OCI-LY7 (cell line): ENCODE measurements around the gene DNAH11.

Experiments used
- EZH2phosphoT487 ChIP-seq: fragments of 200-600 bp; sonication (generic); IDR thresholded peaks from 2 replicates; pipeline ENCODE4 v1.6.1; 2018; ENCODE audit warnings: low read depth, borderline replicate concordance, mild to moderate bottlenecking, mixed run types, antibody characterized with exemption, low read length, moderate library complexity, mixed read lengths
- TF ChIP-seq, protein P1 (sequence below): fragments of 200-600 bp; sonication (generic); conservative IDR thresholded peaks from 2 replicates; pipeline ENCODE4 v1.5.1; 2014; ENCODE audit warnings: mild to moderate bottlenecking, antibody characterized with exemption, low read length, moderate library complexity, mixed read lengths

DNA sequence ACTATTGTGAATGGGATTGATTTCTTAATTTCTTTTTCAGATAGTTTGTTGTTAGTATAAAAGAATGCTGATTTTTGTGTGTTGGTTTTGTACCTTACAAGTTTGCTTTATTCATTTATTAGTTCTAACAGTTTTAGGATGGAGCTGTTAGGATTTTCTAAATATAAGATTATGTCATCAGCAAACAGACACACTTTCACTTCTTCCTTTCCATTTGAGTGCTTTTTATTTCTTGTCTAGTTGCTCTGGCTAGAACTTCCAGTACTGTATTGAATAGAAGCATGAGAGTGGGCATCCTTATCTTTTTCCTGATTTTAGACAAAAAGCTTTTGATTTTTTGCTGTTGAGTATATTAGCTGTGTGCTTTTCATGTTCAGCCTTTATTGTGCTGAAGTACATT, 81.5 kb downstream of the DNAH11 start:
- TF ChIP-seq, protein P1, sequence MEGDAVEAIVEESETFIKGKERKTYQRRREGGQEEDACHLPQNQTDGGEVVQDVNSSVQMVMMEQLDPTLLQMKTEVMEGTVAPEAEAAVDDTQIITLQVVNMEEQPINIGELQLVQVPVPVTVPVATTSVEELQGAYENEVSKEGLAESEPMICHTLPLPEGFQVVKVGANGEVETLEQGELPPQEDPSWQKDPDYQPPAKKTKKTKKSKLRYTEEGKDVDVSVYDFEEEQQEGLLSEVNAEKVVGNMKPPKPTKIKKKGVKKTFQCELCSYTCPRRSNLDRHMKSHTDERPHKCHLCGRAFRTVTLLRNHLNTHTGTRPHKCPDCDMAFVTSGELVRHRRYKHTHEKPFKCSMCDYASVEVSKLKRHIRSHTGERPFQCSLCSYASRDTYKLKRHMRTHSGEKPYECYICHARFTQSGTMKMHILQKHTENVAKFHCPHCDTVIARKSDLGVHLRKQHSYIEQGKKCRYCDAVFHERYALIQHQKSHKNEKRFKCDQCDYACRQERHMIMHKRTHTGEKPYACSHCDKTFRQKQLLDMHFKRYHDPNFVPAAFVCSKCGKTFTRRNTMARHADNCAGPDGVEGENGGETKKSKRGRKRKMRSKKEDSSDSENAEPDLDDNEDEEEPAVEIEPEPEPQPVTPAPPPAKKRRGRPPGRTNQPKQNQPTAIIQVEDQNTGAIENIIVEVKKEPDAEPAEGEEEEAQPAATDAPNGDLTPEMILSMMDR, result no peak
- TF ChIP-seq EZH2phosphoT487, result no peak
